CD4-positive, alpha-beta memory T cell (primary cell): ENCODE measurements around the gene PLEKHA7. TPM values are rescaled to one million over a fixed set of nuclear protein-coding genes. Genes with fewer than 3 reads are reported as not detected.
A peak's percentile ranks its signal among the peaks of the same experiment; 100 is the strongest.
"Not testable (repeated sequence)": the region's sequence is repeated elsewhere in the genome, so short reads cannot be mapped to it uniquely, and the experiment has no call there.

ENCODE experiments used
- CTCF ChIA-PET: fragments of 350-600 bp; sonication (Branson Sonifier 250); formaldehyde crosslinking; loops from one replicate; lab custom pipeline; 2021; ENCODE audit warnings: inconsistent platforms; ENCODE audit not compliant: partially characterized antibody; lab: Charles Lee
- POLR2A ChIA-PET: fragments of 350-600 bp; sonication (Branson Sonifier 250); formaldehyde crosslinking; loops from one replicate; lab custom pipeline; 2021; ENCODE audit not compliant: partially characterized antibody; lab: Charles Lee
- DNase-seq, 5 donors: peaks; one replicate each; pipeline versions ENCODE4 v3.0.0 to v3.0.0-alpha.2; 2020 to 2022; ENCODE audit warnings: mixed read lengths in 1 of 5
- H3K27ac ChIP-seq: one replicate; pipeline ENCODE4 v1.7.0; 2013; ENCODE audit warnings: low read depth, low read length
- H3K27me3 ChIP-seq: 2 replicates; pipeline ENCODE4 v1.7.0; 2013; ENCODE audit warnings: mild to moderate bottlenecking, low read length, moderate library complexity; ENCODE audit not compliant: insufficient read depth
- H3K36me3 ChIP-seq: 2 replicates; pipeline ENCODE4 v1.7.0; 2013; ENCODE audit warnings: mild to moderate bottlenecking, low read length, moderate library complexity; ENCODE audit not compliant: insufficient read depth
- H3K4me1 ChIP-seq: 2 replicates; pipeline ENCODE4 v1.7.0; 2013; ENCODE audit warnings: mild to moderate bottlenecking, low read length, moderate library complexity; ENCODE audit not compliant: insufficient read depth
- H3K4me3 ChIP-seq, 2 donors: one replicate each; pipeline ENCODE4 v1.7.0; 2013; ENCODE audit warnings: low read length in 2 of 2, mild to moderate bottlenecking in 1 of 2
- H3K9me3 ChIP-seq, 2 donors: one replicate each; pipeline ENCODE4 v1.7.0; 2013; ENCODE audit warnings: low read length in 2 of 2, control low read depth in 1 of 2; ENCODE audit not compliant: control insufficient read depth in 1 of 2
- H3K27ac Mint-ChIP-seq, 7 donors: one replicate each; pipeline ENCODE4 v1.8.0; 2020 to 2021; ENCODE audit warnings: mixed read lengths in 7 of 7, mild to moderate bottlenecking in 6 of 7, inconsistent platforms in 3 of 7, moderate library complexity in 3 of 7
- H3K27me3 Mint-ChIP-seq, 2 donors: one replicate each; pipeline ENCODE4 v1.8.0; 2020 to 2021; ENCODE audit warnings: mixed read lengths in 2 of 2
- H3K36me3 Mint-ChIP-seq, 2 donors: one replicate each; pipeline ENCODE4 v1.8.0; 2020 to 2021; ENCODE audit warnings: mixed read lengths in 2 of 2, inconsistent platforms in 1 of 2, mild to moderate bottlenecking in 1 of 2
- H3K4me1 Mint-ChIP-seq, 4 donors: one replicate each; pipeline ENCODE4 v1.8.0; 2020 to 2021; ENCODE audit warnings: mixed read lengths in 4 of 4, mild to moderate bottlenecking in 1 of 4
- H3K4me3 Mint-ChIP-seq, 8 donors: one replicate each; pipeline ENCODE4 v1.8.0; 2020 to 2021; ENCODE audit warnings: mixed read lengths in 8 of 8, mild to moderate bottlenecking in 7 of 8, moderate library complexity in 6 of 8, inconsistent platforms in 3 of 8
- H3K9me3 Mint-ChIP-seq, 8 donors: one replicate each; pipeline ENCODE4 v1.8.0; 2020 to 2021; ENCODE audit warnings: mixed read lengths in 8 of 8, mild to moderate bottlenecking in 5 of 8, inconsistent platforms in 3 of 8, moderate library complexity in 1 of 8
- intact Hi-C: fragments of 100-400 bp; cut with micrococcal nuclease; formaldehyde crosslinking; loops from one replicate; pipeline ENCODE4 v1.15.1; 2023
- polyA plus RNA-seq, 2 donors: library from polyadenylated mRNA; unstranded; fragments of 300-500 nt; fragmentation: Illumina TruSeq; gene quantifications; one replicate each; pipeline ENCODE4 v1.2.3, GENCODE V29; 2021
- total RNA-seq, 2 experiments: library from RNA; stranded (reverse); gene quantifications; one replicate each; pipeline ENCODE4 v1.2.3, GENCODE V29; 2021

Gene PLEKHA7
- total and polyA plus RNA-seq, 4 experiments from 2014 or later, result 1.6 to 8.3 (median 6.0) TPM

GRCh38 chr11:17000253-17000652 is 14.0 kb downstream of the PLEKHA7 start:
- H3K4me1 Mint-ChIP-seq, H3K27me3 ChIP-seq, H3K4me1 ChIP-seq, POLR2A ChIA-PET, H3K36me3 ChIP-seq, H3K9me3 ChIP-seq, DNase-seq, H3K9me3 Mint-ChIP-seq, H3K4me3 Mint-ChIP-seq, H3K36me3 Mint-ChIP-seq, H3K4me3 ChIP-seq, intact Hi-C loops, H3K27me3 Mint-ChIP-seq, CTCF ChIA-PET, H3K27ac ChIP-seq: not testable (repeated sequence)
- peak overlapping the region in 1 of 7 donors; percentile 43 for H3K27ac Mint-ChIP-seq

DNA sequence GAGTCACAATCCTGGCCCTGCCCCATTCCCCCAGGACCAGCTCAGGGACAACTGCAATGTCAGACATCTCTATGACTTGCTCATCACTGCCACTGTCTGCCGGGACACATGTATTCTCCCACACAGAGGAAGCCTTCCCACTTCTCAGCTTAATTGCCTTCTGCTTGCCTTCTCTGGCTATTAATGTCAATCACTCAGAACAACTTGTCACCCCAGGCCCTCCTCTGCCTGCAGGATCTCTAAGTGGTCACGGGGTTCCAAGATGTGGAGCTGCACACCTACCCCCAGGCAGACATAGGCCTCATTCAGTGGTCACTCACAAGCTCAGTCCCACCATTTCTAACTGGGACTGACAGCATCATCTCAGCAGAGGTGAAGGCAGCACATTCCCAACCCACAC is 15.1 kb downstream of the PLEKHA7 start:
- Histone ChIP-seq H3K27me3 (no peaks in the 10 kb centered on the region), H3K27ac (no peak overlapping the region), H3K4me1 (no peaks in the 10 kb centered on the region), H3K36me3 (no peaks in the 10 kb centered on the region), H3K4me3 (no peak overlapping the region), H3K9me3 (no peaks in the 10 kb centered on the region)
- H3K4me3 Mint-ChIP-seq, result no peak overlapping the region
- H3K36me3 Mint-ChIP-seq, result peaks cover 0 to 1% of the 10 kb centered on the region in 2 donors
- intact Hi-C loops, result no loop called here
- H3K9me3 Mint-ChIP-seq, result no peaks in the 10 kb centered on the region
- POLR2A ChIA-PET, result interaction anchor here (0.9 kb wide), 1 partner anchor 8 kb away, joined by 3 read pairs; no protein-coding TSS in a partner anchor
- H3K27me3 Mint-ChIP-seq, result no peaks in the 10 kb centered on the region
- peaks cover 0 to 4% (median 0%) of the 10 kb centered on the region in 4 donors for H3K4me1 Mint-ChIP-seq
- H3K27ac Mint-ChIP-seq, result no peak overlapping the region
- CTCF ChIA-PET, result no interaction called here
- no peak for DNase-seq

DNA sequence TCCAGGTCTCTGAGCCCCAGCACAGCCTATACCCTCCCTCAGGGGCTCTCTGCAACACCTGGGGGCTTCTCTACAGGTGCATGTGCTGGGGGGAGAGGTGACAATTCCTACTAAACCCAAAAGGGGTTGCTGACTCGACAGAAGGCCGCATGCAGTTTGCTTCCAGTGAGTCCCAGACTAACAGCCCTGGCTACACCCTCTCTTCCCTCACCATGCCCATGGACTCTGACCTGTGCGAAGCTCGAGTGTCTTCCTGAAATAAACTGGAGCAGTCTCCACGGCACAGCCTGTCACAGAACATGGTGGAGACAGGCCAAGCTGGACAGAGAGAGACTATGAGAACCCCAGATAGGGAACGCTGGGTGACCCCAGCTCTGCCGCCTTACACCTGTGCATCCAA is 16.6 kb downstream of the PLEKHA7 start:
- Histone ChIP-seq H3K27ac (no peak overlapping the region), H3K4me1 (no peaks in the 10 kb centered on the region), H3K36me3 (no peaks in the 10 kb centered on the region), H3K27me3 (no peaks in the 10 kb centered on the region), H3K9me3 (no peaks in the 10 kb centered on the region), H3K4me3 (no peak overlapping the region)
- no peaks in the 10 kb centered on the region for H3K27me3 Mint-ChIP-seq
- ChIA-PET CTCF (no interaction called here), POLR2A (no interaction called here)
- H3K4me1 Mint-ChIP-seq, result peaks cover 0 to 4% (median 0%) of the 10 kb centered on the region in 4 donors
- no peak for DNase-seq
- H3K36me3 Mint-ChIP-seq, result peaks cover 0 to 3% of the 10 kb centered on the region in 2 donors
- intact Hi-C loops, result no loop called here
- H3K9me3 Mint-ChIP-seq, result no peaks in the 10 kb centered on the region
- no peak overlapping the region for H3K4me3 Mint-ChIP-seq
- H3K27ac Mint-ChIP-seq, result no peak overlapping the region

GRCh38 chr11:16993495-16993894 is 20.7 kb downstream of the PLEKHA7 start:
- no peak for DNase-seq
- no peaks in the 10 kb centered on the region for H3K36me3 ChIP-seq
- POLR2A ChIA-PET, result no interaction called here
- Mint-ChIP-seq H3K27ac (peak overlapping the region in 1 of 7 donors; percentile 3), H3K9me3 (no peaks in the 10 kb centered on the region), H3K4me1 (peaks cover 0 to 4% (median under 1%) of the 10 kb centered on the region in 4 donors), H3K36me3 (peaks cover 0 to 3% of the 10 kb centered on the region in 2 donors), H3K4me3 (no peak overlapping the region), H3K27me3 (no peaks in the 10 kb centered on the region)
- no peaks in the 10 kb centered on the region for H3K4me1 ChIP-seq
- no peaks in the 10 kb centered on the region for H3K9me3 ChIP-seq
- CTCF ChIA-PET, result no interaction called here
- intact Hi-C loops, result no loop called here
- H3K27me3 ChIP-seq, result no peaks in the 10 kb centered on the region
- no peak overlapping the region for H3K27ac ChIP-seq
- no peak overlapping the region for H3K4me3 ChIP-seq

DNA sequence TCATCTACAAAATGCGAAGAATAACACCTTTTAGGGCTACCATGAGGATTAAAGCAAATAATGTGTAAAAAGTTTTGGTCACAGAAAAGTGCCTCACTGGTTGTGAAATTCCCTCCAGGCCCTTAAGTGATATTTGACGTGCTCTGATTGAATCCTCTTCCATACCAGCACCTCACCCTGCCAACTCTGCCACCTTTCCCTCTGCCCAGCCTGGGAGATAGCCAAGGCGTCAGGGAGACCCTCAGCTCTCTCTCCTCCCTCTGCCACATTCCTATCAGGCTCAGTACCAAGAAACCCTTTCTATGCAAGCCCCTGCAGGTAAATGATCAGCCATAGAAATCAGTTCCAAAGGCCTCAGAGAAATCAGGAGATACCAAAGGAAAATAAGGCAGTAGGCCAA is 21.4 kb downstream of the PLEKHA7 start:
- intact Hi-C loops, result no loop called here
- H3K27ac Mint-ChIP-seq, result no peak overlapping the region
- no peak overlapping the region for H3K27ac ChIP-seq
- CTCF ChIA-PET, result no interaction called here
- no peak overlapping the region for H3K4me3 Mint-ChIP-seq
- H3K4me1 ChIP-seq, result no peaks in the 10 kb centered on the region
- no peaks in the 10 kb centered on the region for H3K9me3 Mint-ChIP-seq
- H3K9me3 ChIP-seq, result no peaks in the 10 kb centered on the region
- no peaks in the 10 kb centered on the region for H3K27me3 ChIP-seq
- no peaks in the 10 kb centered on the region for H3K27me3 Mint-ChIP-seq
- H3K4me1 Mint-ChIP-seq, result peaks cover 0 to 5% (median 1%) of the 10 kb centered on the region in 4 donors
- no peak for DNase-seq
- H3K36me3 ChIP-seq, result no peaks in the 10 kb centered on the region
- POLR2A ChIA-PET, result no interaction called here
- H3K36me3 Mint-ChIP-seq, result peaks cover 0 to 3% of the 10 kb centered on the region in 2 donors
- no peak overlapping the region for H3K4me3 ChIP-seq

- Mint-ChIP-seq H3K27me3 (no peaks in the 10 kb centered on the region), H3K4me3 (no peak overlapping the region), H3K36me3 (peaks cover 0 to 2% of the 10 kb centered on the region in 2 donors), H3K4me1 (peaks cover 16 to 30% (median 20%) of the 10 kb centered on the region in 4 donors), H3K27ac (peak overlapping the region in 1 of 7 donors; percentile 67), H3K9me3 (peaks cover 0 to 2% (median 0%) of the 10 kb centered on the region in 8 donors)
- ChIA-PET POLR2A (no interaction called here), CTCF (interaction anchor here (1.0 to 2.0 kb wide), 5 partner anchors 9 to 169 kb away, joined by 3 to 4 read pairs (median 3); no protein-coding TSS in a partner anchor)
- no peak overlapping the region for H3K4me3 ChIP-seq
- H3K27ac ChIP-seq, result no peak overlapping the region
- intact Hi-C loops, result no loop called here
- H3K36me3 ChIP-seq, result no peaks in the 10 kb centered on the region
- H3K9me3 ChIP-seq, result no peaks in the 10 kb centered on the region
- DNase-seq, result no peak
- H3K4me1 ChIP-seq, result peaks cover 21% of the 10 kb centered on the region
- H3K27me3 ChIP-seq, result no peaks in the 10 kb centered on the region
These were observed 24.7 kb downstream of the PLEKHA7 start for GRCh38 chr11:16989554-16989953.

- peaks cover 16 to 30% (median 21%) of the 10 kb centered on the region in 4 donors for H3K4me1 Mint-ChIP-seq
- peak overlapping the region; percentile 44 to 92 (median 82) for H3K27ac Mint-ChIP-seq
These were observed 27.0 kb downstream of the PLEKHA7 start for GRCh38 chr11:16987205-16987568.

More at GRCh38 chr11:16987205-16987568, 27.0 kb downstream of the PLEKHA7 start:
- no peaks in the 10 kb centered on the region for H3K27me3 ChIP-seq
- POLR2A ChIA-PET, result interaction anchor here (1.0 to 1.2 kb wide), 2 partner anchors 28 to 91 kb away, joined by 3 to 5 read pairs; partner anchors contain the start of gene RPS13
- no peaks in the 10 kb centered on the region for H3K27me3 Mint-ChIP-seq
- intact Hi-C loops, result no loop called here
- no peaks in the 10 kb centered on the region for H3K36me3 ChIP-seq
- peaks cover 0 to 1% of the 10 kb centered on the region in 2 donors for H3K36me3 Mint-ChIP-seq
- H3K4me1 ChIP-seq, result peaks cover 21% of the 10 kb centered on the region
- H3K4me3 Mint-ChIP-seq, result peak overlapping the region in 2 of 8 donors; percentile 9 to 18
- H3K4me3 ChIP-seq, result no peak overlapping the region
- H3K9me3 Mint-ChIP-seq, result peaks cover 0 to 2% (median 0%) of the 10 kb centered on the region in 8 donors
- H3K27ac ChIP-seq, result no peak overlapping the region
- H3K9me3 ChIP-seq, result no peaks in the 10 kb centered on the region
- CTCF ChIA-PET, result interaction anchor here (2.5 kb wide), 1 partner anchor 28 kb away, joined by 7 read pairs; no protein-coding TSS in a partner anchor
- DNase-seq, result no peak
